Activated B cell treated with CpG ODN at 0.5 μM for 24 hours (primary cell): ENCODE data around the gene WNT8A. TPM values are rescaled to one million over a fixed set of nuclear protein-coding genes. Genes with fewer than 3 reads are reported as not detected.
A peak's percentile ranks its signal among the peaks of the same experiment; 100 is the strongest.
"Not testable (repeated sequence)": the region's sequence is repeated elsewhere in the genome, so short reads cannot be mapped to it uniquely, and the experiment has no call there.

ENCODE experiments used
- ATAC-seq: fragments of 200-7000 bp; cut with Tn5 transposase; one replicate; pipeline ENCODE4 v1.10.0; 2021; ENCODE audit warnings: low read depth, mild to moderate bottlenecking, moderate library complexity
- CTCF ChIA-PET: fragments of 350-600 bp; sonication (Branson Sonifier 250); formaldehyde crosslinking; loops from one replicate; lab custom pipeline; 2021; ENCODE audit warnings: antibody characterized with exemption; lab: Charles Lee
- POLR2A ChIA-PET: fragments of 350-600 bp; sonication (Branson Sonifier 250); formaldehyde crosslinking; loops from one replicate; lab custom pipeline; 2021; ENCODE audit warnings: antibody characterized with exemption; lab: Charles Lee
- DNase-seq: peaks from one replicate; pipeline ENCODE4 v3.0.0; 2022
- H3K27ac Mint-ChIP-seq: one replicate; pipeline ENCODE4 v1.8.0; 2020; ENCODE audit warnings: mixed read lengths
- H3K27me3 Mint-ChIP-seq: one replicate; pipeline ENCODE4 v1.8.0; 2021; ENCODE audit warnings: mixed read lengths
- H3K36me3 Mint-ChIP-seq: one replicate; pipeline ENCODE4 v1.8.0; 2021; ENCODE audit warnings: low read depth, mixed read lengths
- H3K4me1 Mint-ChIP-seq: one replicate; pipeline ENCODE4 v1.8.0; 2021; ENCODE audit warnings: mixed read lengths
- H3K4me3 Mint-ChIP-seq: one replicate; pipeline ENCODE4 v1.8.0; 2020; ENCODE audit warnings: mild to moderate bottlenecking, mixed read lengths
- H3K9me3 Mint-ChIP-seq: one replicate; pipeline ENCODE4 v1.8.0; 2020; ENCODE audit warnings: mixed read lengths
- intact Hi-C: fragments of 100-400 bp; cut with micrococcal nuclease; formaldehyde crosslinking; loops from one replicate; pipeline ENCODE4 v1.15.1; 2024
- total RNA-seq: library from RNA; stranded (reverse); gene quantifications from 2 replicates; pipeline ENCODE4 v1.2.3, GENCODE V29; 2022
- TF ChIP-seq, protein P1 (sequence below): fragments of 200-600 bp; IDR thresholded peaks from one replicate; pipeline ENCODE4 v1.8.0; 2022; ENCODE audit warnings: antibody characterized with exemption, mild to moderate bottlenecking

WNT8A gene
- total RNA-seq, 1 donor from 2014 or later = not detected

DNA sequence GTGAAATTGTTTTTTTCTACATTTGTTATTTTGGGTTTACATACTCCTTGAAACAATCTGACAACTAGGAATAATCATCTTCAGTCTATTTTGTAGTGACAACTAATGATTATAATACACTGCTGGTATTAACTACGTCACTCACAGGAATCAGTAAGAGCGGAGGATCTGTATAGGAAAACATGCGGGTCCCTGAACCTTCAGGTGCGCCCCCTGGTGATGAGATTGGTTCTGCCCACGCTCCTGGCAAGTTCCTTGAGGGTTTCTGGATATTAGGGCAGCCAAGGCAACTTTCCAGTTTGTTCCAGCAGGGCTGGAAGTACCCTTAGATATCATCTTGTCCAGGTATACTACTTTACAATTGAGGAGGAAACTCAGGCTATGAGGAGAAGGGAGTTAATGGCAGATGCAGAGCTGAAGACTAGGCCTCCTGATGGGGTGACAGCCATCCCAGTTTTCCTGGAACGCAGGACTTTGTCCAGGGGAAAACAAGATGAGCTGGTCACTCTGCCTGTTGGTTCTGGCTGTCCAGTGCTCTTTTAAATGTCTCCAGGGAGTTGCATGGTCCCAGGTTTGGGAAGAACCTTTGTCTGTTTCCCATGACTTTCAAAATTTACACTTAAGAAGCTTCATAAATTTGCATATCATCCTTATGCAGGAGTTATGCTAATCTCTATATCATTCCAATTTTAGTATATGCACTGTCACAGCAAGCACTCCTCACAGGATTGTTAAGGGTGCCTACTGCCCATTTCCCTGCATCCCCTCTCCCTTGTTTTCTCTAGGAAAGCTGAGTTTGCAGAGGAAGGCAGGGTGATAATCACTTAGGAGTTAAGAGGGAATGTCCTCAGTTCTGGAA lies 14.9 kb upstream of the WNT8A start:
- ATAC-seq (peak; percentile 82), DNase-seq (peak; percentile 47)
- POLR2A ChIA-PET = interaction anchor here (1.3 kb wide), 1 partner anchor 35 kb away, joined by 6 read pairs; the partner anchor contains the start of gene FAM13B
- no peaks in the 10 kb centered on the region for H3K36me3 Mint-ChIP-seq
- CTCF ChIA-PET = interaction anchor here (0.7 to 8.1 kb wide), 20 partner anchors 9 to 439 kb away, joined by 3 to 144 read pairs (median 4); partner anchors contain the start of genes BRD8, FAM13B, KIF20A and NME5
- no peak overlapping the region for H3K27ac Mint-ChIP-seq
- H3K27me3 Mint-ChIP-seq = no peaks in the 10 kb centered on the region
- peaks cover 5% of the 10 kb centered on the region for H3K4me1 Mint-ChIP-seq
- H3K9me3 Mint-ChIP-seq = no peaks in the 10 kb centered on the region
- no peak overlapping the region for H3K4me3 Mint-ChIP-seq
- TF ChIP-seq, protein P1, sequence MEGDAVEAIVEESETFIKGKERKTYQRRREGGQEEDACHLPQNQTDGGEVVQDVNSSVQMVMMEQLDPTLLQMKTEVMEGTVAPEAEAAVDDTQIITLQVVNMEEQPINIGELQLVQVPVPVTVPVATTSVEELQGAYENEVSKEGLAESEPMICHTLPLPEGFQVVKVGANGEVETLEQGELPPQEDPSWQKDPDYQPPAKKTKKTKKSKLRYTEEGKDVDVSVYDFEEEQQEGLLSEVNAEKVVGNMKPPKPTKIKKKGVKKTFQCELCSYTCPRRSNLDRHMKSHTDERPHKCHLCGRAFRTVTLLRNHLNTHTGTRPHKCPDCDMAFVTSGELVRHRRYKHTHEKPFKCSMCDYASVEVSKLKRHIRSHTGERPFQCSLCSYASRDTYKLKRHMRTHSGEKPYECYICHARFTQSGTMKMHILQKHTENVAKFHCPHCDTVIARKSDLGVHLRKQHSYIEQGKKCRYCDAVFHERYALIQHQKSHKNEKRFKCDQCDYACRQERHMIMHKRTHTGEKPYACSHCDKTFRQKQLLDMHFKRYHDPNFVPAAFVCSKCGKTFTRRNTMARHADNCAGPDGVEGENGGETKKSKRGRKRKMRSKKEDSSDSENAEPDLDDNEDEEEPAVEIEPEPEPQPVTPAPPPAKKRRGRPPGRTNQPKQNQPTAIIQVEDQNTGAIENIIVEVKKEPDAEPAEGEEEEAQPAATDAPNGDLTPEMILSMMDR = peak; percentile 98
- intact Hi-C loops = loop anchor here (1.0 kb wide), 3 partner anchors 33 to 440 kb away; no protein-coding TSS in a partner anchor

DNA sequence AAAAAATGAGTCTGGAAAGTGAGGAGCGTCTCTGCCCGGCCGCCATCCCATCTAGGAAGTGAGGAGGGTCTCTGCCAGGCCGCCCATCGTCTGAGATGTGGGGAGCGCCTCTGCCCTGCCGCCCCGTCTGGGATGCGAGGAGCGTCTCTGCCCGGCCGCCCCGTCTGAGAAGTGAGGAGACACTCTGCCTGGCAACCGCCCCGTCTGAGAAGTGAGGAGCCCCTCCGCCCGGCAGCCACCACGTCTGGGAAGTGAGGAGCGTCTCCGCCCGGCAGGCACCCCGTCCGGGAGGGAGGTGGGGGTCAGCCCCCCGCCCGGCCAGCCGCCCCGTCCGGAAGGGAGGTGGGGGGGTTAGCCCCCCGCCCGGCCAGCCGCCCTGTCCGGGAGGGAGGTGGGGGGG lies 13.8 kb upstream of the WNT8A start:
- CTCF ChIA-PET = interaction anchor here (0.8 to 8.1 kb wide), 7 partner anchors 12 to 441 kb away, joined by 3 to 144 read pairs (median 5); partner anchors contain the start of genes FAM13B and NME5

DNA sequence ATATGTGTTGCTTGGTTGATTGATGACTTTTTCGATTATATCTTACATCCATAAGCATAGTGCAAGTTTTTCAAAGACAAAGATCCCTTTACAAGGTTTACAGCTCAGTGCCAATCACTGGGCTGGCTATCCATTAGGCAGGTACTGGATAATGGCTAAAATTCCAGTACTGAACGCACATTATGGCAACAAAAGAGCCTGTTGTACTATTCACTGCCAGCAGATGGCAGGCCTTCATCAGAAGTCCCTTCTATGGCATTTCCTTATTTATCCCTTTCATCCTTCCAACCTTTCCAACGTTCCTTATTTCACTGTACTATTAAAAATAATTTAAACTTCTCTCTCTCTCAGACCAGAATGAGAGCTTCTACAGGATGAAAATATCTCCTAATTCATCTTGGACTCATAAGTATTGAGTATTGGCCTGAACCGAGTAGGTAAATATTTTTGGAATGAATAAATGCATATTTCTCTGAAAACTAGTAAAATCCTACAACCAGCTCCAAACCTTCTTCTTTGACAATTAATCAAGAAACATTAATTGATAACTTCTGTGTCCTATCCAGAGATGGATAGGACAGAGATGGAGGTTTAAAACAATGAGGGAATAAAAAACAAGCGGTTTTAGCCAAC lies 6.7 kb upstream of the WNT8A start:
- no peak overlapping the region for H3K27ac Mint-ChIP-seq
- intact Hi-C loops = loop anchor here (1.0 kb wide), 2 partner anchors 56 to 417 kb away; no protein-coding TSS in a partner anchor
- DNase-seq (no peak), ATAC-seq (peak; percentile 54)
- ChIA-PET POLR2A (interaction anchor here (1.2 kb wide), 1 partner anchor 56 kb away, joined by 5 read pairs; no protein-coding TSS in a partner anchor), CTCF (interaction anchor here (0.8 to 7.7 kb wide), 16 partner anchors 8 to 417 kb away, joined by 3 to 123 read pairs (median 4); no protein-coding TSS in a partner anchor)
- H3K27me3 Mint-ChIP-seq = no peaks in the 10 kb centered on the region
- H3K4me3 Mint-ChIP-seq = no peak overlapping the region
- no peaks in the 10 kb centered on the region for H3K36me3 Mint-ChIP-seq
- H3K4me1 Mint-ChIP-seq = peaks cover 15% of the 10 kb centered on the region
- TF ChIP-seq, protein P1 = peak; percentile 67
- no peaks in the 10 kb centered on the region for H3K9me3 Mint-ChIP-seq

More for the DNA sequence above, 13.8 kb upstream of the WNT8A start:
- ATAC-seq, intact Hi-C loops, DNase-seq, H3K36me3 Mint-ChIP-seq, H3K4me3 Mint-ChIP-seq, H3K4me1 Mint-ChIP-seq, H3K27me3 Mint-ChIP-seq, H3K9me3 Mint-ChIP-seq, H3K27ac Mint-ChIP-seq: not testable (repeated sequence)
- POLR2A ChIA-PET = interaction anchor here (1.3 kb wide), 1 partner anchor 36 kb away, joined by 6 read pairs; the partner anchor contains the start of gene FAM13B

DNA sequence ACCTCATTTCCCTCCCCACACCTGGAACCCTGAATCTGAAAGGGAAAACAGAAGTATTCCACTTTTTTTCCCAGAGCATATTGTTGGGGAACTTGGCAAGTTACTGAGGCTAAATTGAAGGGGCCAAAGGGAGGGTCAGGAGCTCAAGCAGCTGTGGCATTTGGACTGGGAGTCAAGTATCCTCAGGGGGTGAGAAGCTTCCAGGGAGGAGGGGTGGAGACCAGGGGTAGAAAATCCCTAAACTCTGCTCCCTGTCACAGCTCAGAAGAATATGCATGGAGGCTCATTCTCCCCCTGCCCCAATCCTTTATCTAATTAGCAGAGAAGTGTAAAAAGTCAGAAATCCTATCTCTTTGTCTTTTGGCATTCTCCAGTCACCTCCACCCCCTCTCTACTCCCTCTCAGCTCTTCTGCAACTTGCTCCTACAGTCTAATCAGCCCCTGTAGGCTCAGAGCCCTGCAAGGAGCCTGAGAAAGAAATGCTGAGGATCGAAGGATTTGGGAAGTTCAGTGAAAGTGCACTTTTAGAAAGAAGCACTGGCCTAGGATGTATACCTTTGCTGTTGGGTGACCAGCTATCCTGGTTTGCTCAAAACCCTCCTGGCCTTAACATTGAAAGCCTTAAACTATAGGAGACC lies 5.7 kb upstream of the WNT8A start:
- peaks cover 15% of the 10 kb centered on the region for H3K4me1 Mint-ChIP-seq
- no peak for ATAC-seq
- TF ChIP-seq, protein P1 = no peak
- H3K36me3 Mint-ChIP-seq = no peaks in the 10 kb centered on the region
- ChIA-PET POLR2A (interaction anchor here (1.2 kb wide), 1 partner anchor 55 kb away, joined by 5 read pairs; no protein-coding TSS in a partner anchor), CTCF (interaction anchor here (0.8 to 7.7 kb wide), 10 partner anchors 9 to 418 kb away, joined by 3 to 123 read pairs (median 6); no protein-coding TSS in a partner anchor)
- no peak overlapping the region for H3K4me3 Mint-ChIP-seq
- H3K9me3 Mint-ChIP-seq = no peaks in the 10 kb centered on the region
- no peaks in the 10 kb centered on the region for H3K27me3 Mint-ChIP-seq
- no peak for DNase-seq
- H3K27ac Mint-ChIP-seq = no peak overlapping the region
- intact Hi-C loops = no loop called here

DNA sequence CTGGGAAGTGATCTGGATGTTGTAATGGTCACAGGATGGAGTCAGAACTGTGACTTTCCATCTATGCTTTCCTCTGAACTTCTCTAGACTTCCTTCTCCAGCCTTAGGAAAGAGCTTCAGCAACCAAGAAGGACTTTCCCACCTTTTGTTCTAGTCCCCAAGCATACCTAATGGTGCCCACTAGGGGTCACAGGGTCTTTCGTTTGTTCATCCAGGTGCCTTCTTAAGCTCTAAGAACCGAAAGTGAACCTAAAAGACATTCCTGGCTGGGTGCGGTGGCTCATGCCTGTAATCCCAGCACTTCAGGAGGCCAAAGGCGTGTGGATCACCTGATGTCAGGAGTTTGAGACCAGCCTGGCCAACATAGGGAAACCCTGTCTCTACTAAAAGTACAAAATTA lies 1.8 kb upstream of the WNT8A start:
- ChIA-PET CTCF (interaction anchor here (0.6 to 7.7 kb wide), 7 partner anchors 9 to 303 kb away, joined by 3 to 123 read pairs (median 5); no protein-coding TSS in a partner anchor), POLR2A (interaction anchor here (0.6 to 1.1 kb wide), 3 partner anchors 19 to 256 kb away, joined by 3 to 12 read pairs (median 7); partner anchors contain the start of gene FAM53C)
- H3K27ac Mint-ChIP-seq = no peak overlapping the region
- TF ChIP-seq, protein P1 = no peak
- H3K4me3 Mint-ChIP-seq = no peak overlapping the region
- intact Hi-C loops = no loop called here
- H3K27me3 Mint-ChIP-seq = no peaks in the 10 kb centered on the region
- DNase-seq (no peak), ATAC-seq (no peak)
- peaks cover 15% of the 10 kb centered on the region for H3K4me1 Mint-ChIP-seq
- H3K9me3 Mint-ChIP-seq = no peaks in the 10 kb centered on the region
- H3K36me3 Mint-ChIP-seq = no peaks in the 10 kb centered on the region
